ENCODE measurements around the gene SWAP70. TPM values are rescaled to one million over a fixed set of nuclear protein-coding genes. Genes with fewer than 3 reads are reported as not detected.
A peak's percentile ranks its signal among the peaks of the same experiment; 100 is the strongest.
"Not testable (repeated sequence)": the region's sequence is repeated elsewhere in the genome, so short reads cannot be mapped to it uniquely, and the experiment has no call there.

SWAP70 gene
- total RNA-seq, 5 donors from 2014 or later (not counting 1 experiment from before 2014, with no cell fraction given) = 4.5 to 14.3 (median 7.3) TPM

- no peaks in the 10 kb centered on the region for H3K36me3 ChIP-seq (ENCODE audit: control insufficient read depth in 2 of 2, extremely low read depth in 1 of 2, insufficient read depth in 1 of 2, low read length in 1 of 2)
- no peak overlapping the region for H3K27ac ChIP-seq (ENCODE audit: low read length)
- H3K4me3 ChIP-seq (ENCODE audit: control insufficient read depth in 1 of 2, extremely low read depth in 1 of 2, low read length in 1 of 2) = no peak overlapping the region
- no peaks in the 10 kb centered on the region for H3K27me3 Mint-ChIP-seq
- no peaks in the 10 kb centered on the region for H3K27me3 ChIP-seq (replicated peaks in 1 of 2; ENCODE audit: control insufficient read depth in 2 of 2, extremely low read depth in 1 of 2, insufficient read depth in 2 of 2, low read length in 1 of 2)
- H3K4me1 ChIP-seq (ENCODE audit: control insufficient read depth in 1 of 2, extremely low read depth in 1 of 2, insufficient read depth in 2 of 2, low read length in 2 of 2) = peaks cover 4 to 27% of the 10 kb centered on the region in 2 experiments
- no peak for DNase-seq
- ATAC-seq (replicated peaks in 1 of 4) = no peak
- H3K9me3 Mint-ChIP-seq = no peaks in the 10 kb centered on the region
- WGBS (ENCODE audit: insufficient coverage) = no CpG with 5 or more reads among the region's 1 CpG
- no peaks in the 10 kb centered on the region for H3K9me3 ChIP-seq
- ChIA-PET CTCF (no interaction called here), POLR2A (no interaction called here)
- peak overlapping the region; percentile 34 to 37 for H3K27ac Mint-ChIP-seq
- H3K4me1 Mint-ChIP-seq = peaks cover 23 to 36% (median 31%) of the 10 kb centered on the region in 3 donors
- peak overlapping the region in 1 of 3 donors; percentile 37 for H3K4me3 Mint-ChIP-seq
- no peaks in the 10 kb centered on the region for H3K36me3 Mint-ChIP-seq
Observed at GRCh38 chr11:9701799-9702198, 37.9 kb downstream of the SWAP70 start.

GRCh38 chr11:9703280-9703679 lies 39.4 kb downstream of the SWAP70 start:
- CTCF ChIA-PET = no interaction called here
- Mint-ChIP-seq H3K27ac (peak overlapping the region; percentile 29 to 44), H3K36me3 (no peaks in the 10 kb centered on the region), H3K9me3 (no peaks in the 10 kb centered on the region), H3K4me3 (peak overlapping the region in 1 of 3 donors; percentile 23), H3K4me1 (peaks cover 23 to 38% (median 34%) of the 10 kb centered on the region in 3 donors), H3K27me3 (no peaks in the 10 kb centered on the region)
- POLR2A ChIA-PET = interaction anchor here in 1 of 2 donors (0.5 kb wide), 1 partner anchor 31 kb away, joined by 10 read pairs; no protein-coding TSS in a partner anchor
- H3K9me3 ChIP-seq = no peaks in the 10 kb centered on the region
- H3K4me1 ChIP-seq (ENCODE audit: control insufficient read depth in 1 of 2, extremely low read depth in 1 of 2, insufficient read depth in 2 of 2, low read length in 2 of 2) = peaks cover 4 to 27% of the 10 kb centered on the region in 2 experiments
- WGBS (ENCODE audit: insufficient coverage) = no CpG with 5 or more reads among the region's 6 CpGs
- H3K27me3 ChIP-seq (replicated peaks in 1 of 2; ENCODE audit: control insufficient read depth in 2 of 2, extremely low read depth in 1 of 2, insufficient read depth in 2 of 2, low read length in 1 of 2) = no peaks in the 10 kb centered on the region
- no peak overlapping the region for H3K4me3 ChIP-seq (ENCODE audit: control insufficient read depth in 1 of 2, extremely low read depth in 1 of 2, low read length in 1 of 2)
- DNase-seq = peak in 1 of 35 experiments; percentile 2
- no peak overlapping the region for H3K27ac ChIP-seq (ENCODE audit: low read length)
- H3K36me3 ChIP-seq (ENCODE audit: control insufficient read depth in 2 of 2, extremely low read depth in 1 of 2, insufficient read depth in 1 of 2, low read length in 1 of 2) = no peaks in the 10 kb centered on the region
- peak in 1 of 4 experiments; percentile 44 for ATAC-seq (replicated peaks in 1 of 4)

- no peak overlapping the region for H3K27ac Mint-ChIP-seq
- no peaks in the 10 kb centered on the region for H3K27me3 Mint-ChIP-seq
- peaks cover 23 to 33% (median 30%) of the 10 kb centered on the region in 3 donors for H3K4me1 Mint-ChIP-seq
- ATAC-seq (replicated peaks in 1 of 4) (no peak), DNase-seq (no peak)
- WGBS (ENCODE audit: insufficient coverage) = no CpG with 5 or more reads among the region's 1 CpG
- H3K4me1 ChIP-seq (ENCODE audit: control insufficient read depth in 1 of 2, extremely low read depth in 1 of 2, insufficient read depth in 2 of 2, low read length in 2 of 2) = peaks cover 4 to 27% of the 10 kb centered on the region in 2 experiments
- no peak overlapping the region for H3K27ac ChIP-seq (ENCODE audit: low read length)
- ChIA-PET CTCF (interaction anchor here in 1 of 2 donors (0.7 kb wide), 1 partner anchor 599 kb away, joined by 3 read pairs; no protein-coding TSS in a partner anchor), POLR2A (no interaction called here)
- H3K27me3 ChIP-seq (replicated peaks in 1 of 2; ENCODE audit: control insufficient read depth in 2 of 2, extremely low read depth in 1 of 2, insufficient read depth in 2 of 2, low read length in 1 of 2) = no peaks in the 10 kb centered on the region
- H3K36me3 Mint-ChIP-seq = no peaks in the 10 kb centered on the region
- H3K9me3 ChIP-seq = no peaks in the 10 kb centered on the region
- no peak overlapping the region for H3K4me3 ChIP-seq (ENCODE audit: control insufficient read depth in 1 of 2, extremely low read depth in 1 of 2, low read length in 1 of 2)
- no peak overlapping the region for H3K4me3 Mint-ChIP-seq
- H3K36me3 ChIP-seq (ENCODE audit: control insufficient read depth in 2 of 2, extremely low read depth in 1 of 2, insufficient read depth in 1 of 2, low read length in 1 of 2) = no peaks in the 10 kb centered on the region
- H3K9me3 Mint-ChIP-seq = no peaks in the 10 kb centered on the region
Observed at GRCh38 chr11:9704037-9704436, 40.2 kb downstream of the SWAP70 start.

- Histone ChIP-seq H3K27me3 (replicated peaks in 1 of 2; ENCODE audit: control insufficient read depth in 2 of 2, extremely low read depth in 1 of 2, insufficient read depth in 2 of 2, low read length in 1 of 2) (no peaks in the 10 kb centered on the region), H3K27ac (ENCODE audit: low read length) (no peak overlapping the region), H3K4me1 (ENCODE audit: control insufficient read depth in 1 of 2, extremely low read depth in 1 of 2, insufficient read depth in 2 of 2, low read length in 2 of 2) (peaks cover 4 to 27% of the 10 kb centered on the region in 2 experiments), H3K4me3 (ENCODE audit: control insufficient read depth in 1 of 2, extremely low read depth in 1 of 2, low read length in 1 of 2) (no peak overlapping the region), H3K9me3 (no peaks in the 10 kb centered on the region), H3K36me3 (ENCODE audit: control insufficient read depth in 2 of 2, extremely low read depth in 1 of 2, insufficient read depth in 1 of 2, low read length in 1 of 2) (no peaks in the 10 kb centered on the region)
- DNase-seq (no peak), ATAC-seq (replicated peaks in 1 of 4) (no peak)
- no peaks in the 10 kb centered on the region for H3K27me3 Mint-ChIP-seq
- H3K36me3 Mint-ChIP-seq = no peaks in the 10 kb centered on the region
- WGBS (ENCODE audit: insufficient coverage) = 93% methylated on average over 2 of the region's 4 CpGs
- H3K4me1 Mint-ChIP-seq = peaks cover 23 to 30% (median 30%) of the 10 kb centered on the region in 3 donors
- CTCF ChIA-PET = interaction anchor here in 1 of 2 donors (0.7 kb wide), 1 partner anchor 599 kb away, joined by 3 read pairs; no protein-coding TSS in a partner anchor
- H3K27ac Mint-ChIP-seq = no peak overlapping the region
- H3K4me3 Mint-ChIP-seq = no peak overlapping the region
- POLR2A ChIA-PET = no interaction called here
- H3K9me3 Mint-ChIP-seq = no peaks in the 10 kb centered on the region
Observed at GRCh38 chr11:9704620-9705019, 40.7 kb downstream of the SWAP70 start.

- CTCF ChIA-PET; H3K27me3 ChIP-seq (replicated peaks in 1 of 2; ENCODE audit: control insufficient read depth in 2 of 2, extremely low read depth in 1 of 2, insufficient read depth in 2 of 2, low read length in 1 of 2); H3K4me3 Mint-ChIP-seq; H3K27ac ChIP-seq (ENCODE audit: low read length); H3K36me3 ChIP-seq (ENCODE audit: control insufficient read depth in 2 of 2, extremely low read depth in 1 of 2, insufficient read depth in 1 of 2, low read length in 1 of 2); ATAC-seq (replicated peaks in 1 of 4); H3K27ac Mint-ChIP-seq; H3K9me3 Mint-ChIP-seq; POLR2A ChIA-PET; H3K27me3 Mint-ChIP-seq; H3K36me3 Mint-ChIP-seq; H3K4me3 ChIP-seq (ENCODE audit: control insufficient read depth in 1 of 2, extremely low read depth in 1 of 2, low read length in 1 of 2); DNase-seq; H3K9me3 ChIP-seq: not testable (repeated sequence)
- H3K4me1 Mint-ChIP-seq = peaks cover 23 to 30% (median 28%) of the 10 kb centered on the region in 3 donors
- H3K4me1 ChIP-seq (ENCODE audit: control insufficient read depth in 1 of 2, extremely low read depth in 1 of 2, insufficient read depth in 2 of 2, low read length in 2 of 2) = peaks cover 4 to 24% of the 10 kb centered on the region in 2 experiments
Observed at GRCh38 chr11:9705361-9705760, 41.5 kb downstream of the SWAP70 start.

- Mint-ChIP-seq H3K4me3 (no peak overlapping the region), H3K9me3 (no peaks in the 10 kb centered on the region), H3K27ac (no peak overlapping the region), H3K4me1 (peaks cover 3 to 9% (median 5%) of the 10 kb centered on the region in 3 donors), H3K36me3 (peaks cover 1% of the 10 kb centered on the region), H3K27me3 (no peaks in the 10 kb centered on the region)
- Histone ChIP-seq H3K36me3 (ENCODE audit: control insufficient read depth in 2 of 2, extremely low read depth in 1 of 2, insufficient read depth in 1 of 2, low read length in 1 of 2) (no peaks in the 10 kb centered on the region), H3K4me3 (ENCODE audit: control insufficient read depth in 1 of 2, extremely low read depth in 1 of 2, low read length in 1 of 2) (no peak overlapping the region), H3K9me3 (no peaks in the 10 kb centered on the region), H3K4me1 (ENCODE audit: control insufficient read depth in 1 of 2, extremely low read depth in 1 of 2, insufficient read depth in 2 of 2, low read length in 2 of 2) (no peaks in the 10 kb centered on the region), H3K27me3 (replicated peaks in 1 of 2; ENCODE audit: control insufficient read depth in 2 of 2, extremely low read depth in 1 of 2, insufficient read depth in 2 of 2, low read length in 1 of 2) (no peaks in the 10 kb centered on the region), H3K27ac (ENCODE audit: low read length) (no peak overlapping the region)
- WGBS (ENCODE audit: insufficient coverage) = no CpG with 5 or more reads among the region's 1 CpG
- CTCF ChIA-PET = interaction anchor here in 1 of 2 donors (0.7 kb wide), 1 partner anchor 46 kb away, joined by 4 read pairs; no protein-coding TSS in a partner anchor
- POLR2A ChIA-PET = no interaction called here
- DNase-seq (no peak), ATAC-seq (replicated peaks in 1 of 4) (no peak)
Observed at GRCh38 chr11:9708544-9708943, 44.7 kb downstream of the SWAP70 start.

- Mint-ChIP-seq H3K27ac (no peak overlapping the region), H3K9me3 (no peaks in the 10 kb centered on the region), H3K27me3 (no peaks in the 10 kb centered on the region), H3K36me3 (peaks cover 10% of the 10 kb centered on the region), H3K4me1 (peaks cover 0 to 6% (median 2%) of the 10 kb centered on the region in 3 donors), H3K4me3 (no peak overlapping the region)
- no peak for DNase-seq
- Histone ChIP-seq H3K27ac (ENCODE audit: low read length) (no peak overlapping the region), H3K27me3 (replicated peaks in 1 of 2; ENCODE audit: control insufficient read depth in 2 of 2, extremely low read depth in 1 of 2, insufficient read depth in 2 of 2, low read length in 1 of 2) (no peaks in the 10 kb centered on the region), H3K4me3 (ENCODE audit: control insufficient read depth in 1 of 2, extremely low read depth in 1 of 2, low read length in 1 of 2) (no peak overlapping the region), H3K4me1 (ENCODE audit: control insufficient read depth in 1 of 2, extremely low read depth in 1 of 2, insufficient read depth in 2 of 2, low read length in 2 of 2) (no peaks in the 10 kb centered on the region), H3K9me3 (no peaks in the 10 kb centered on the region), H3K36me3 (ENCODE audit: control insufficient read depth in 2 of 2, extremely low read depth in 1 of 2, insufficient read depth in 1 of 2, low read length in 1 of 2) (no peaks in the 10 kb centered on the region)
- CTCF ChIA-PET = no interaction called here
- ATAC-seq (replicated peaks in 1 of 4) = no peak
- POLR2A ChIA-PET = no interaction called here
- WGBS (ENCODE audit: insufficient coverage) = 80% methylated on average over 1 of the region's 4 CpGs
Observed at GRCh38 chr11:9710223-9710622, 46.3 kb downstream of the SWAP70 start.

All from T-cell (primary cell).